Measurements from ENCODE around the gene IL6.
"Not testable (repeated sequence)": the region's sequence is repeated elsewhere in the genome, so short reads cannot be mapped to it uniquely, and the experiment has no call there.

IL6 gene

GRCh38 chr7:22726907-22727713 is at the start of gene IL6:
TSS of gene IL6 (plus strand) at chr7:22727200. CDS start at chr7:22727263, 63 bp downstream.
- peak; percentile 14 for DNase-seq

GRCh38 chr7:22677263-22677662 is 49.7 kb upstream of the IL6 start:
- DNase-seq, result not testable (repeated sequence)

GRCh38 chr7:22677680-22678079 is 49.3 kb upstream of the IL6 start:
- DNase-seq, result no peak

DNA sequence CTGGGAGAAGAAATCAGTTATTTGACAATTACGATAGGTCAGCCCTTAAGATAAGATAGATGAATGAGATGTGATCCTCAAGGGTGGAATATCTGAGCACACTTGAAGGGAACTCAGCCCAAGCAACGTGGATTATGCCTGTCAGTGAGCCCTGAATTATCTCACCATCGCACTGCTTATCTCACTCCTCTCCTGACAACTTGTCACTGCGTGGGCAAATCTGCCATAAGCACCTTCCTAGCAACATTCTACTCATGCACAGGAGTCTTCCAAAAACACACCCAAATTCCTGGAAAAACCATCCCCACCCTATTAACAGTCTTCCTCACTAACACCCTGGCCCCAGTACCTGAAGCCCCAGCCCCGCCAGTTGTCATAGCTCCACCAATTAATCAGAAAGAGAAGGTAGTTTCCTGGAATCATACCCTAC is 46.5 kb upstream of the IL6 start:
- DNase-seq, result no peak

- DNase-seq, result no peak
Observed at GRCh38 chr7:22681312-22681711, 45.7 kb upstream of the IL6 start.

- DNase-seq, result no peak
Observed at GRCh38 chr7:22681852-22682657, 44.9 kb upstream of the IL6 start.

DNA sequence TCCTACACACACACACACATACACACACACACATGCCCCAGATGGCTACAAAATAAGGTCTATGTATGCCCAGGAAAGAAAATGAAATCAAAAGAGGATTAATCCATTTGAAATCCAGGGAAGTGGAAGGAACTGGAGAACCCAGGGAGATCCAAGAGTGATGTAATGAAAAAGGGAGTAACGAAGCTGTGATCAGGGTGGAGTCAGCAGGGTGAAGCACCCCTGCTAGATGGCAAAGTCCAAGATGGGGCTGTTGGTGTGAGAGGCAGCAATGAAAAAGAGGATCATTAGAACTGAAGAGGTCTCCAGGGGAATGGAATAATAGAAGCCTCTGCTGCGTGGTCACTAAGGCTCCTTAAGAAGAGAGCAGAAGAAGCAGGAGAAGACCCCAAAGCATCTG is 43.6 kb upstream of the IL6 start:
- DNase-seq, result no peak

DNA sequence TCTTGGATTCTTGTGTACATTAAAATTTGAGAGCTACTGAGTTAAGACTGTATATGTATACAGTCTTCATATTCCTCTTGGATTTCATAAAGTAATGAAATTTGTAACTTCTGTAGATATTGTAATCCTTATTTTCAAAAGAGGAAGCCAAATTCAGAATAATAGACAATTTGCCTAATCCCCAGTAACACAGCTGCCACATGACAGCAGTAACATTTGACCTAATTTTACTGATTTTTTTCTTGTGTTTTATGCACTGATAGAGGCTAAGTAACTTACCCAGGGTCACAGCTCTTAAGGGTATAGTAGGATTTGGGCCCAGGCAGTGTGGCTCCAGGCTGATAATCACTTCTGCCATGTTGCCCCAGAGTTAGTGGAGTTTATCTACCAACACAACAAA is 40.4 kb upstream of the IL6 start:
- DNase-seq, result no peak

DNA sequence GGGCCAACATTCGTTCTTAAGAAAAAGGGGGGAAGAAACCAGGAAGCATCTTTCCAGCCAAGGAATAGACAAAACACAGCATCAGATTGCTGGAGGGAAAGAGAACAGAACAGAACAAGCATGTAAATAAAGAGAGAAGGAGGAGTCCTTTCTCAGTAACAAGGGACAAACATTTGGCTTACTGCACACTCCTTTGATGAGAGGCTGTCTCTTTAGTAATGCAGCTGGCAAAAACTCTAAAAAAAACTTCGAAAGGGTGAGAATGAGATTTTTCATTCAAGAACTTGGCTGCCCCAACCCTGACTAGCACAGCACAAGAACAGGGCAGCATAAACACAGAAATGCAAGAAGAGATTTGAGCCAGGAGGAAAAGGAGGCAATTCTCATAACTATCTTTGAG is 38.9 kb upstream of the IL6 start:
- DNase-seq, result no peak

DNA sequence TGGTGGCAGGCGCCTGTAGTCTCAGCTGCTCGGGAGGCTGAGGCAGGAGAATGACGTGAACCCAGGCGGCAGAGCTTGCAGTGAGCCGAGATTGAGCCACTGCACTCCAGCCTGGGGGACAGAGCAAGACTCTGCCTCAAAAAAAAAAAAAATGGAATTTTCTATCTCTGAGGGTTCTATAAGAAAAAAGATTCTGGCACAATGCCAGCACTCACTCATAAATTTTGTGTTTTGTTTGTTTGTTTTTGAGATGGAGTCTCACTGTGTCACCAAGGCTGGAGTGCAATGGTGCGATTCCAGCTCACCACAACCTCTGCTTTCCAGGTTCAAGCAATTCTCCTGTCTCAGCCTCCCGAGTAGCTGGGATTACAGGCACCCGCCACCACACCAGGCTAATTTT is 38.1 kb upstream of the IL6 start:
- not testable (repeated sequence) for DNase-seq

GRCh38 chr7:22694597-22695207 is 32.3 kb upstream of the IL6 start:
- no peak for DNase-seq

DNA sequence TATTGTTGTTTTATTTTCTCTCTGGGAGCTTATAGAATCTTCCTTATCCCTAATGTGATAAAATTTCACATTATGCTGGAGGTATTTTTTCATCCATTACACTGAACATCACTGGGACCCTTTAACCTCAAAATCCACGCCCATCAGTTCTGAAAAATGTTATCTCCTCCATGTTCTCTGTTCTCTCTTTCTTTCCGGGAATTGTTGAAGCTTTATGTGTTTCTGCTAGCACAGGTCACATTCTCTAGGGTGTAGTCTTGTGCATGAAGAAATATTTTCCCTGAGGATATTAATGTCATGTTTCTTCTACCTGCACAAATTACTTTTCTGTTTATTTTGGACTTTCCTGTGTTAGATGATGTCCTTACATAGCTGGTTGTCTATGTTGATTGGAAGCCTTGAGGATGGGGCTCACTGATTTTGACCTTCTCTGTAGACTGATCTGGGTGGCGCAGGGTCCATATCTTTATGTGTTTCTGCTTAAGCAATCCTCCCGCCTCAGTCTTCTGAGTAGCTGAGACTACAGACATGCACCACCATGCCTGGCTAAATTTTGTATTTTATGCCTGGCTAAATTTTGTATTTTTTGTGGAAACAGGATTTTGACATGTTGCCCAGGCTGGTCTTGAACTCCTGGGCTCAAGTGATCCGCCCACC is 31.4 kb upstream of the IL6 start:
- DNase-seq, result no peak

- no peak for DNase-seq
Observed at GRCh38 chr7:22696541-22697228, 30.3 kb upstream of the IL6 start.

DNA sequence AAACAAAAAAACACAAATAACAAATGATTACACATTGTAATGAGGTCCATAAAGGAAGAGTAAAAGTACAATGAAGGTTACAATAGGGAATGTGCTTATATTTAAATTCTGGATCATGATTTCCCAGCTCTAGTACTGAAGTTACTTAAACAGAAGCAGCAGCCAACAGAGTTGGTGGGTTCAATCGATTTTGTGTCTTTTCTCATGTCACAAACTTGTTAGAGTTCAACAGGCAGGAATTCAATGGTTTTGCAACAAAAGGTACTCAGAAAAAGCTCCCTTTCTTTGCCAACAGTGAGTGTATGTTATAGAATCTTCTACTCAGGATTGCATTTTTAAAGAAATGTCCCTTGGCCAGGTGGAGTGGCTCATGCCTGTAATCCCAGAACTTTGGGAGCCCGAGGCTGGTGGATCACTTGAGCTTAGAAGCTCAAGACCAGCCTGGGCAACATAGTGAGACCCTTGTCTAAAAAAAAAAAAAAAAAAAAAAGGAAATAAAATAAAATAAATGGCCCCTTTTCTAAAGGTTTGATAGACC is 29.6 kb upstream of the IL6 start:
- DNase-seq, result no peak

DNA sequence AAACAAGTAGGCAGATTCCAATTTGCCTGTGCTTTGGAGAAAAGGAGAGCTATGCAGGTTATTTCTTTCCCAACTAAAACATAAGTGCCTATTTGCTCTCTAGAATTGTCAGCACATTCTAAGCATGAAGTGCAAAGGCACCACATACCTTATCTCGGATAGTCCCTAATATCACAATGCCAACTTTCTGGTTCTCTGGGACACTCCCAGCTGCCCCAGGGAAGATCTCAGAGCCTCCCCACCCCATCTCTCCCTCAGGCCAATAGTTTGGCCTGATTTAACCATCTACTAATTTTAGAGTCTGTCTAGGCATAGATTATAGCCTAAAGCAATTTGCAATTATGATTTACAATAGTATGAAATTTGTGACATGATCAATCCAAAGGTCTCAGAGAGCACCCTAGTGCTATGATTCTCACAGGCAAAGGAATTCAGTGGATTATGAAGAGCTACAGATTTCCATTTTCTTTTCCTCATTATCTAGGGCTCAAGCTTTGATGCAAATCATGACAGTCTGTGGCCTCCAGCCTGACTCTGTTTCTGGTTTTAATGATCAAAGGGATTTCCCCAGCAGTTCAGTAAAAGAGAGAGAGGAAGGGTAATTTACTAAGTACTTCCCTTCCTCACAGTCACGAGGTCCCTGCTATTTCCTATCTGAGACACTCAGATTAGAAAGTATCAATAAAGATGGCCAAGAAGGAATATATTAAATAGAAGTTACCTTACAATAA is 29.0 kb upstream of the IL6 start:
- no peak for DNase-seq

- DNase-seq, result peak; percentile 35
Observed at GRCh38 chr7:22698767-22699166, 28.2 kb upstream of the IL6 start.

GRCh38 chr7:22700559-22701002 is 26.4 kb upstream of the IL6 start:
- DNase-seq, result no peak

- no peak for DNase-seq
Observed at GRCh38 chr7:22702516-22702915, 24.5 kb upstream of the IL6 start.

DNA sequence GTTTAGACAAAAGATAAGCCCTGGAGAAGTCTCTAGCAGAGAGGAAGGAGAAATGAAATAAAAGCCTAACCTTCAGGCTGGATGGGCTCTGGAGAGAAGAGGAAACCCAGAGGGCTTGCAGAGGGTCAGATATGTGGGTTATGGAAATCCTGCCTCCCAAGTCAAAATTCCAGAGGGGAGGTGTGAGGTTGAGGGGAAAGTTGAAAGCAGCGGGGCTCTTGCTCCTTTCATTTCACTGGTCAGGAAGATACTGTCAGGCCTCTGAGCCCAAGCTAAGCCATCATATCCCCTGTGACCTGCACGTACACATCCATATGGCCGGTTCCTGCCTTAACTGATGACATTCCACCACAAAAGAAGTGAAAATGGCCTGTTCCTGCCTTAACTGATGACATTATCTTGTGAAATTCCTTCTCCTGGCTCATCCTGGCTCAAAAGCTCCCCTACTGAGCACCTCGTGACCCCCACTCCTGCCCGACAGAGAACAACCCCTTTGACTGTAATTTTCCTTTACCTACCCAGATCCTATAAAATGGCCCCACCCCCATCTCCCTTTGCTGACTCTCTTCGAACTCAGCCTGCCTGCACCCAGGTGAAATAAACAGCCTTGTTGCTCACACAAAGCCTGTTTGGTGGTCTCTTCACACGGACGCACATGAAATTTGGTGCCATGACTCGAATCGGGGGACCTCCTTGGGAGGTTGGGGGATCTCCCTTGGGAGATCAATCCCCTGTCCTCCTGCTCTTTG is 23.7 kb upstream of the IL6 start:
- DNase-seq, result not testable (repeated sequence)

GRCh38 chr7:22703978-22704610 is 22.9 kb upstream of the IL6 start:
- not testable (repeated sequence) for DNase-seq
